Stimulated activated CD8-positive, alpha-beta memory T cell treated with anti-CD3 and anti-CD28 coated beads, Interleukin-7, amount 100 ng/mL, for 24 hours (primary cell): Measurements from ENCODE around the gene SHISAL1.

Source experiments
- DNase-seq: peaks from one replicate; pipeline ENCODE4 v3.0.0-alpha.2; 2020; ENCODE audit warnings: low read depth

The SHISAL1 gene

GRCh38 chr22:44231233-44231632, 81.5 kb downstream of the SHISAL1 start:
- no peak for DNase-seq

- no peak for DNase-seq
Measured at GRCh38 chr22:44229809-44230208, 82.9 kb downstream of the SHISAL1 start.

- no peak for DNase-seq
Measured at GRCh38 chr22:44229331-44229730, 83.4 kb downstream of the SHISAL1 start.

GRCh38 chr22:44225812-44226211, 86.9 kb downstream of the SHISAL1 start:
- DNase-seq: no peak

GRCh38 chr22:44225091-44225689, 87.6 kb downstream of the SHISAL1 start:
- DNase-seq: no peak

- no peak for DNase-seq
Measured at GRCh38 chr22:44224166-44224565, 88.6 kb downstream of the SHISAL1 start.

- DNase-seq: no peak
Measured at GRCh38 chr22:44221710-44222475, 90.9 kb downstream of the SHISAL1 start.

GRCh38 chr22:44220727-44221680, 91.7 kb downstream of the SHISAL1 start:
- DNase-seq: no peak

GRCh38 chr22:44219101-44219870, 93.5 kb downstream of the SHISAL1 start:
- no peak for DNase-seq

- DNase-seq: no peak
Measured at GRCh38 chr22:44218071-44218470, 94.7 kb downstream of the SHISAL1 start.

GRCh38 chr22:44217346-44217745, 95.4 kb downstream of the SHISAL1 start:
- DNase-seq: no peak

GRCh38 chr22:44215287-44215686, 97.5 kb downstream of the SHISAL1 start:
- DNase-seq: no peak

- DNase-seq: no peak
Measured at GRCh38 chr22:44214764-44215163, 98.0 kb downstream of the SHISAL1 start.

GRCh38 chr22:44214187-44214586, 98.6 kb downstream of the SHISAL1 start:
- no peak for DNase-seq

GRCh38 chr22:44213489-44214043, 99.2 kb downstream of the SHISAL1 start:
- DNase-seq: no peak

- no peak for DNase-seq
Measured at GRCh38 chr22:44212936-44213335, 99.8 kb downstream of the SHISAL1 start.

- no peak for DNase-seq
Measured at GRCh38 chr22:44211946-44212930, 100.5 kb downstream of the SHISAL1 start.

- no peak for DNase-seq
Measured at GRCh38 chr22:44211256-44211945, 101.3 kb downstream of the SHISAL1 start.

- no peak for DNase-seq
Measured at GRCh38 chr22:44210722-44211121, 102.0 kb downstream of the SHISAL1 start.

GRCh38 chr22:44209343-44209742, 103.4 kb downstream of the SHISAL1 start:
- no peak for DNase-seq
